Measurements from ENCODE around the gene ARHGAP26.

The ARHGAP26 gene

GRCh38 chr5:142864290-142865260 lies 94.4 kb downstream of the ARHGAP26 start:
- Histone ChIP-seq H3K4me1 (ENCODE audit: control insufficient read depth in 1 of 2, insufficient read depth in 1 of 2, low read depth in 1 of 2, low read length in 1 of 2) (peaks cover 33 to 42% of the 10 kb centered on the region in 2 experiments), H3K27ac (peak overlapping the region; percentile 39), H3K27me3 (no peaks in the 10 kb centered on the region)

GRCh38 chr5:142865631-142866030 lies 95.5 kb downstream of the ARHGAP26 start:
- H3K4me1 ChIP-seq (ENCODE audit: control insufficient read depth in 1 of 2, insufficient read depth in 1 of 2, low read depth in 1 of 2, low read length in 1 of 2), result peaks cover 33 to 34% of the 10 kb centered on the region in 2 experiments
- no peaks in the 10 kb centered on the region for H3K9me3 ChIP-seq
- peak overlapping the region; percentile 37 for H3K27ac ChIP-seq
- H3K27me3 ChIP-seq, result no peaks in the 10 kb centered on the region
- TF ChIP-seq CTCF (IDR thresholded peaks at IDR 0.05), result no peak
- H3K4me3 ChIP-seq (ENCODE audit: low read depth in 1 of 2, low read length in 1 of 2), result no peak overlapping the region
- no peaks in the 10 kb centered on the region for H3K36me3 ChIP-seq

More at GRCh38 chr5:142864290-142865260, 94.4 kb downstream of the ARHGAP26 start:
- Histone ChIP-seq H3K36me3 (no peaks in the 10 kb centered on the region), H3K4me3 (ENCODE audit: low read depth in 1 of 2, low read length in 1 of 2) (no peak overlapping the region), H3K9me3 (no peaks in the 10 kb centered on the region)
- no peak for TF ChIP-seq CTCF (IDR thresholded peaks at IDR 0.05)

- Histone ChIP-seq H3K9me3 (no peaks in the 10 kb centered on the region), H3K4me1 (ENCODE audit: control insufficient read depth in 1 of 2, insufficient read depth in 1 of 2, low read depth in 1 of 2, low read length in 1 of 2) (peaks cover 30 to 33% of the 10 kb centered on the region in 2 experiments), H3K36me3 (peaks cover 3% of the 10 kb centered on the region), H3K27ac (peak overlapping the region; percentile 72), H3K27me3 (no peaks in the 10 kb centered on the region), H3K4me3 (ENCODE audit: low read depth in 1 of 2, low read length in 1 of 2) (peak overlapping the region; percentile 26 to 40)
- peak; percentile 77 for TF ChIP-seq CTCF (IDR thresholded peaks at IDR 0.05)
These were observed 96.5 kb downstream of the ARHGAP26 start for GRCh38 chr5:142866563-142867275.

- H3K36me3 ChIP-seq, result peaks cover 19% of the 10 kb centered on the region
- H3K4me3 ChIP-seq (ENCODE audit: low read depth in 1 of 2, low read length in 1 of 2), result no peak overlapping the region
- H3K4me1 ChIP-seq (ENCODE audit: control insufficient read depth in 1 of 2, insufficient read depth in 1 of 2, low read depth in 1 of 2, low read length in 1 of 2), result peaks cover 28 to 41% of the 10 kb centered on the region in 2 experiments
- peak overlapping the region; percentile 0 for H3K27ac ChIP-seq
- no peaks in the 10 kb centered on the region for H3K27me3 ChIP-seq
- no peaks in the 10 kb centered on the region for H3K9me3 ChIP-seq
- no peak for TF ChIP-seq CTCF (IDR thresholded peaks at IDR 0.05)
These were observed 99.7 kb downstream of the ARHGAP26 start for GRCh38 chr5:142869886-142870285.

GRCh38 chr5:142870532-142871362 lies 100.6 kb downstream of the ARHGAP26 start:
- no peak for TF ChIP-seq CTCF (IDR thresholded peaks at IDR 0.05)
- Histone ChIP-seq H3K36me3 (peaks cover 28% of the 10 kb centered on the region), H3K27ac (peak overlapping the region; percentile 0)

More at GRCh38 chr5:142870532-142871362, 100.6 kb downstream of the ARHGAP26 start:
- no peaks in the 10 kb centered on the region for H3K27me3 ChIP-seq
- no peak overlapping the region for H3K4me3 ChIP-seq (ENCODE audit: low read depth in 1 of 2, low read length in 1 of 2)
- H3K9me3 ChIP-seq, result no peaks in the 10 kb centered on the region
- peaks cover 22 to 41% of the 10 kb centered on the region in 2 experiments for H3K4me1 ChIP-seq (ENCODE audit: control insufficient read depth in 1 of 2, insufficient read depth in 1 of 2, low read depth in 1 of 2, low read length in 1 of 2)

Measured in neutrophil (primary cell).